Uterus (tissue), 4 donors: ENCODE data around the gene ZMYND8. TPM values are rescaled to one million over a fixed set of nuclear protein-coding genes. Genes with fewer than 3 reads are reported as not detected.

Source experiments
- DNase-seq, 2 donors: peaks; one replicate each; pipeline ENCODE4 v3.0.0-alpha.2; 2019 to 2020
- H3K27ac ChIP-seq, 2 donors: fragments of 200-600 bp; sonication (generic); 1 replicate in 1 of 2; 2 replicates in 1 of 2; pipeline ENCODE4 v1.5.1; 2016 to 2018
- H3K27me3 ChIP-seq, 2 donors: fragments of 200-600 bp; sonication (generic); one replicate each; pipeline ENCODE4 v1.5.1; 2018 to 2019; ENCODE audit warnings: control low read depth in 1 of 2
- H3K36me3 ChIP-seq, 2 donors: fragments of 200-600 bp; sonication (generic); one replicate each; pipeline ENCODE4 v1.5.1; 2019; ENCODE audit warnings: control low read depth in 1 of 2
- H3K4me1 ChIP-seq, 2 donors: fragments of 200-600 bp; sonication (generic); one replicate each; pipeline ENCODE4 v1.5.1; 2018 to 2019; ENCODE audit warnings: control low read depth in 1 of 2
- H3K4me3 ChIP-seq, 2 donors: fragments of 200-600 bp; sonication (generic); 1 replicate in 1 of 2; 2 replicates in 1 of 2; pipeline ENCODE4 v1.5.1; 2018 to 2019; ENCODE audit warnings: mild to moderate bottlenecking in 1 of 2
- H3K9me3 ChIP-seq, 2 donors: fragments of 200-600 bp; sonication (generic); one replicate each; pipeline ENCODE4 v1.5.1; 2019; ENCODE audit warnings: control low read depth in 1 of 2
- CTCF ChIP-seq, 4 experiments: fragments of 200-600 bp in 2 of 4; fragments of 450-650 bp in 2 of 4; sonication (generic) in 2 of 4; IDR thresholded peaks; one replicate each; pipeline ENCODE4 v1.5.1; 2016 to 2019; ENCODE audit warnings: antibody characterized with exemption in 4 of 4, mild to moderate bottlenecking in 2 of 4, moderate library complexity in 1 of 4
- POLR2A ChIP-seq, 2 donors: fragments of 450-650 bp; IDR thresholded peaks; one replicate each; pipeline ENCODE4 v1.6.1; 2016; ENCODE audit warnings: antibody characterized with exemption in 2 of 2, mild to moderate bottlenecking in 1 of 2, moderate library complexity in 1 of 2
- intact Hi-C: fragments of 100-400 bp; cut with DNase I; formaldehyde crosslinking; loops from one replicate; pipeline ENCODE4 v1.15.1; 2023; ENCODE audit warnings: low total_unique reads
- total RNA-seq, 4 donors: library from RNA; depleted of rRNA in 3 of 4; stranded (reverse); fragments of >200 nt in 3 of 4; gene quantifications; one replicate each; pipeline versions ENCODE4 v1.1.0 to v1.2.4, GENCODE V29; 2014 to 2023
- donor health status: DM: yes; HTN: yes; CAD: no.

The ZMYND8 gene
- total RNA-seq, 4 donors from 2014 or later = 10.2 to 26.7 (median 16.0) TPM

DNA sequence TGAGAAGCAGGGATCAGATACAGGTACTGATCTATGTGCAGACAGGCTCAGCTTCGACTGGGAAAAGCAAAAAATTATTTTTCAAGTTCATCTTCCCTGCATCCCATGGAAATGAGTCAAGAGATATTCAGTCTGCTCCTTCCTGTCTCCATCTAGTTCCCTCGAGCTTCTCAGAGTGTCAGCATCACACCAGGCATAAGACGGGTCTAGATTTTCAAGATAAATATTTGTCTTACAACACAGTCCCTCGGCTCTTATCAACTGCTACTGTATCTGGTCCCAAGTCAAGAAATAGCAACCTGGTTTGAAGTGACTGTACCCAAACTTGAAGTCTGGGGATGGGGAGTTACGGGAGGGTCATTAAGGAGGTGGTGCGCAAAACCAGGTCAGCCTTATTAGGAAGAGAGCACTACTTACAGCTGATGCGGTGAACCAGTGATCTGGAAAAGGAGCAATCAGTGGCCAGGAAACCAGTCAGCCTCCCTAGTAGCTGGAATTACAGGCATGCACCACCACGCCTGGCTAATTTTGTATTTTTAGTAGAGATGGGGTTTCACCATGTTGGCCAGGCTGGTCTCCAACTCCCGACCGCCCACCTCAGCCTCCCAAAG is 29.7 kb downstream of the ZMYND8 start:
- Histone ChIP-seq H3K9me3 (no peaks in the 10 kb centered on the region), H3K27me3 (no peaks in the 10 kb centered on the region), H3K27ac (no peak overlapping the region), H3K4me3 (no peak overlapping the region), H3K36me3 (no peaks in the 10 kb centered on the region), H3K4me1 (peaks cover 0 to 10% of the 10 kb centered on the region in 2 donors)
- TF ChIP-seq POLR2A (IDR thresholded peaks at IDR 0.05) (no peak), CTCF (IDR thresholded peaks at IDR 0.05) (no peak)
- intact Hi-C loops = no loop called here
- DNase-seq = no peak

- no peak for DNase-seq
- Histone ChIP-seq H3K9me3 (no peaks in the 10 kb centered on the region), H3K36me3 (no peaks in the 10 kb centered on the region), H3K4me1 (peaks cover 0 to 10% of the 10 kb centered on the region in 2 donors), H3K27ac (no peak overlapping the region), H3K27me3 (no peaks in the 10 kb centered on the region), H3K4me3 (no peak overlapping the region)
- intact Hi-C loops = no loop called here
- TF ChIP-seq POLR2A (IDR thresholded peaks at IDR 0.05) (no peak), CTCF (IDR thresholded peaks at IDR 0.05) (no peak)
Measured at GRCh38 chr20:47325242-47325641, 31.3 kb downstream of the ZMYND8 start.

DNA sequence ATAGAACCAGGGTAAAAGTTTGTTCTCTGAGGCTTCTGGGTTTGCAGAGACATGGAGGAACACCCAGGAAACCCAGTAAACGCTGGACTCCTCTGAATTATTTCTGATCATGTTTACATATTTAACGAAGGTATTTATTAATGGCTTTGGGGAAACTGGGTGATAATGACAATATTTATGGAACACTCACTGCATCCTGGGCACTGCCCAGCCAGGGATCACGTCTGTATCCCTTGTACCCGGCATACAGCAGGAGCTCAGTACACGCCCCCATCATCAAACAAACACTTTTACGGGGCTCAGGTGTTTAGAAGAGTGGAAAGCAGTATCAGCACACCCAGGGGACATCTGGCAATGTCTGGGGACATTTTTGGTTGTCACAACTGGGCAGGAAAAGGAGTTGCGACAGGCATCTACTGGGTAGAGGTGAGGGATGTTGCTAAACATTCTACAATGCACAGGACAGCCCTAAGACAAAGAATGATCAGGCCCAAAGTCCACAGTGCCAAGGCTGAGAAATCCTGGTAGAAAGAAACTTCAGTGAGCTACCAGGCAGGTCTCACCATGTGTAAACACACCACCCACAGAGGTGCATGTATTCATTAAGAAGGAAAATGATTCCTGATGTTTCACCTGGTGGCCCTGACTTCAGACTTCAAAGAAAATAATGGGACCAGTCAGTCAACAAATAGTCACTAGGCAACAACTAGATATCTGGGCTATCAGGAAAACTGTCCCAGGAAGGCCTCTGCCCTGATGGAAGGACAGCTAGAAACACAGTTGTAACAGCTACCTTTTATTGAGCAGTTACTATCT is 35.3 kb downstream of the ZMYND8 start:
- Histone ChIP-seq H3K36me3 (no peaks in the 10 kb centered on the region), H3K4me1 (peaks cover 16 to 36% of the 10 kb centered on the region in 2 donors), H3K9me3 (no peaks in the 10 kb centered on the region), H3K27ac (peak overlapping the region; percentile 93 to 98), H3K4me3 (no peak overlapping the region), H3K27me3 (no peaks in the 10 kb centered on the region)
- no peak for TF ChIP-seq POLR2A (IDR thresholded peaks at IDR 0.05)
- TF ChIP-seq CTCF (IDR thresholded peaks at IDR 0.05) = no peak
- intact Hi-C loops = no loop called here
- no peak for DNase-seq

- Histone ChIP-seq H3K4me3 (no peak overlapping the region), H3K4me1 (peaks cover 28 to 36% of the 10 kb centered on the region in 2 donors), H3K27me3 (no peaks in the 10 kb centered on the region), H3K36me3 (no peaks in the 10 kb centered on the region), H3K9me3 (no peaks in the 10 kb centered on the region), H3K27ac (peak overlapping the region; percentile 93 to 98)
- intact Hi-C loops = loop anchor here (5.0 kb wide), 1 partner anchor 38 kb away; the partner anchor contains the start of gene ZMYND8
- TF ChIP-seq POLR2A (IDR thresholded peaks at IDR 0.05) (no peak), CTCF (IDR thresholded peaks at IDR 0.05) (no peak)
- peak; percentile 64 to 69 for DNase-seq
Measured at GRCh38 chr20:47319517-47320252, 36.8 kb downstream of the ZMYND8 start.
